Chondrocyte (in vitro differentiated cells): Measurements from ENCODE around the gene GRAMD2B. TPM values are rescaled to one million over a fixed set of nuclear protein-coding genes. Genes with fewer than 3 reads are reported as not detected.

Experiments used
- DNase-seq: peaks from one replicate; pipeline ENCODE4 v3.0.0; 2021; ENCODE audit warnings: mixed read lengths, low spot score
- H3K27ac Mint-ChIP-seq: one replicate; pipeline ENCODE4 v1.8.0; 2021; ENCODE audit warnings: mild to moderate bottlenecking, moderate library complexity, mixed read lengths; ENCODE audit not compliant: unreplicated experiment
- H3K27me3 Mint-ChIP-seq: 2 replicates; pipeline ENCODE4 v1.8.0; 2021; ENCODE audit warnings: low read depth, mixed read lengths
- H3K36me3 Mint-ChIP-seq: 2 replicates; pipeline ENCODE4 v1.8.0; 2021; ENCODE audit warnings: low read depth, mixed read lengths
- H3K4me1 Mint-ChIP-seq: 2 replicates; pipeline ENCODE4 v1.8.0; 2021; ENCODE audit warnings: low read depth, mild to moderate bottlenecking, mixed read lengths
- H3K4me3 Mint-ChIP-seq: one replicate; pipeline ENCODE4 v1.8.0; 2021; ENCODE audit warnings: mild to moderate bottlenecking, moderate library complexity, mixed read lengths; ENCODE audit not compliant: unreplicated experiment
- H3K9me3 Mint-ChIP-seq: 2 replicates; pipeline ENCODE4 v1.8.0; 2021; ENCODE audit warnings: low read depth, mixed read lengths
- total RNA-seq: library from RNA; stranded (reverse); gene quantifications from 3 replicates; pipeline ENCODE4 v1.2.1, GENCODE V29; 2021
- TF ChIP-seq, protein P1 (sequence below): fragments of 200-600 bp; sonication (generic); IDR thresholded peaks from 2 replicates; pipeline ENCODE4 v1.5.0; 2021; ENCODE audit warnings: antibody characterized with exemption, mild to moderate bottlenecking, moderate library complexity

The GRAMD2B gene
- total RNA-seq, 1 donor from 2014 or later: 72.4 TPM

DNA sequence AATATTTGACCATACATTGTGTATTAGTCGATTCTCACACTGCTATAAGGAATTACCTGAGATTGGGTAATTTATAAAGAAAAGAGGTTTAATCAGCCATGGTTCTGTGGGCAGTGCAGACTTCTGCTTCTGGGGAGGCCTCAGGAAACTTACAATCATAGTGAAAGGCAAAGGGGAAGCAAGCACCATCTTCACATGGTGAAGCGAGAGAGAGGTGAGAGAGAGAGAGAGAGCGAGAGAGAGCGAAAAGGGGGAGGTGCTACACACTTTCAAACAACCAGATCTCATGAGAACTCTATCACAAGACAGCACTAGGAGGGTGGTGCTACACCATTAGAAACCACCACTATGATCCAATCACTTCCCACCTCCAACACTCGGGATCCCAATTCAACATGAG is 4.1 kb upstream of the GRAMD2B start:
- no peak overlapping the region for H3K27ac Mint-ChIP-seq
- no peak overlapping the region for H3K4me3 Mint-ChIP-seq
- peaks cover 43% of the 10 kb centered on the region for H3K4me1 Mint-ChIP-seq
- no peak for DNase-seq
- TF ChIP-seq, protein P1, sequence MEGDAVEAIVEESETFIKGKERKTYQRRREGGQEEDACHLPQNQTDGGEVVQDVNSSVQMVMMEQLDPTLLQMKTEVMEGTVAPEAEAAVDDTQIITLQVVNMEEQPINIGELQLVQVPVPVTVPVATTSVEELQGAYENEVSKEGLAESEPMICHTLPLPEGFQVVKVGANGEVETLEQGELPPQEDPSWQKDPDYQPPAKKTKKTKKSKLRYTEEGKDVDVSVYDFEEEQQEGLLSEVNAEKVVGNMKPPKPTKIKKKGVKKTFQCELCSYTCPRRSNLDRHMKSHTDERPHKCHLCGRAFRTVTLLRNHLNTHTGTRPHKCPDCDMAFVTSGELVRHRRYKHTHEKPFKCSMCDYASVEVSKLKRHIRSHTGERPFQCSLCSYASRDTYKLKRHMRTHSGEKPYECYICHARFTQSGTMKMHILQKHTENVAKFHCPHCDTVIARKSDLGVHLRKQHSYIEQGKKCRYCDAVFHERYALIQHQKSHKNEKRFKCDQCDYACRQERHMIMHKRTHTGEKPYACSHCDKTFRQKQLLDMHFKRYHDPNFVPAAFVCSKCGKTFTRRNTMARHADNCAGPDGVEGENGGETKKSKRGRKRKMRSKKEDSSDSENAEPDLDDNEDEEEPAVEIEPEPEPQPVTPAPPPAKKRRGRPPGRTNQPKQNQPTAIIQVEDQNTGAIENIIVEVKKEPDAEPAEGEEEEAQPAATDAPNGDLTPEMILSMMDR: no peak
- H3K9me3 Mint-ChIP-seq: no peaks in the 10 kb centered on the region
- no peaks in the 10 kb centered on the region for H3K27me3 Mint-ChIP-seq
- no peaks in the 10 kb centered on the region for H3K36me3 Mint-ChIP-seq

DNA sequence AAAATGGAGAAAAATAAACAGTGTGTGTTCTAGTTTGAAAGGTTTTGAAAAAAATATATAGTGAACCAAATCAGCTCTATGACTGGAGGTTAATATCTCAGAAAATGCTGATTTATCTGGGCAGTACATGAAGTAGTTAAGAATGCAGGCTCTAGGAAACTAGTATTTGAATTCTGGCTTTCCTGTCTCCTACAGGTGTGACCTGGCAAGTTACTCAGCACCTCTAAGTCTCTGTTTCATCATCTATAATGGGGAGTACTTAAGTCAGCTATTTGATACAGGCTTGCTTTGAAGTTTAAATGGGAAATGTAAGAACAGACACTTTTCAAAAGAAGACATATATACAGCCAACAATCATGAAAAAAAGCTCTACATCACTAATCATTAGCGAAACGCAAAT is 5.2 kb downstream of the GRAMD2B start:
- peaks cover 36% of the 10 kb centered on the region for H3K36me3 Mint-ChIP-seq
- no peak overlapping the region for H3K4me3 Mint-ChIP-seq
- H3K4me1 Mint-ChIP-seq: peaks cover 87% of the 10 kb centered on the region

DNA sequence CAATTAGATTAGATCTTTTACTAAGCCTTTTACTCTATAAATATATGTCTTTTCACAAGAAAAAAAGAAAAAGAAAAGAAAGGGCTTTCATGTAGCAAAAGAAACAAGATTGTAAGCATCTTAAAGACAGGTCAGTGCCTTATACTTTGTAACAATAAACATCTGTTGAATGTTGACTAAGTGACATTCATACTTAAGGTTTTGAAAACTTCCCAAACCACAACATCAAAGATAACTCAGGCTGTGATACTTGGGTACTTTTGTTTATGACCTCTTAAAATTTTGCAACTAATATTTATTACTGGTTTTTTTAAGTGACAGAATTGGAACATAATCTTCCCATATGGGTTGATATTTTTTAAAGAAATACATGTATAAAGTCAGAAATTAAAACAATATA is 7.4 kb downstream of the GRAMD2B start:
- peaks cover 38% of the 10 kb centered on the region for H3K36me3 Mint-ChIP-seq
- H3K27ac Mint-ChIP-seq: peak overlapping the region; percentile 8
- H3K4me1 Mint-ChIP-seq: peaks cover 84% of the 10 kb centered on the region

More for the DNA sequence above, 5.2 kb downstream of the GRAMD2B start:
- Mint-ChIP-seq H3K27ac (peak overlapping the region; percentile 2), H3K9me3 (no peaks in the 10 kb centered on the region), H3K27me3 (no peaks in the 10 kb centered on the region)
- DNase-seq: no peak
- TF ChIP-seq, protein P1: no peak

DNA sequence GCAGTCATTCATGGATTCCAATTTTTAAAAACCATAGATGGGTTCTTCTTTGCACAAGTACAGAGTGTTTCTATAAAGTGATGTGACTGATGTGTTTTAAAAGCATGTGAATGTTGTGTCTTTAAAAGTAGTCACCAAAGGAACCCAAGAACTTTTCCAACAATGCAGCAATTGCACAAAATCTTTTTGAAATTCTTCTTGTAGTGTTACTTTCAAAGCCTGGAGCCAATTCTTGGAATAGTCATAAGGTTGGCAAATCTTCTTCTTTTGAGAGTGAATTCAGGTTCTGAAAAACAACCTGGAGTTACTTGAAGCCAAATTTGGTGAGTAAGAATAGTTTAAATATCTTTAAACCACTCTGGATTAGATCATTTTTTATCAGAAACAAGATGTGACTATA is 10.5 kb downstream of the GRAMD2B start:
- DNase-seq: no peak
- no peaks in the 10 kb centered on the region for H3K27me3 Mint-ChIP-seq
- H3K27ac Mint-ChIP-seq: peak overlapping the region; percentile 19
- peaks cover 72% of the 10 kb centered on the region for H3K4me1 Mint-ChIP-seq
- H3K9me3 Mint-ChIP-seq: no peaks in the 10 kb centered on the region
- TF ChIP-seq, protein P1: no peak
- H3K36me3 Mint-ChIP-seq: peaks cover 50% of the 10 kb centered on the region
- H3K4me3 Mint-ChIP-seq: no peak overlapping the region

More for the DNA sequence above, 7.4 kb downstream of the GRAMD2B start:
- Mint-ChIP-seq H3K27me3 (no peaks in the 10 kb centered on the region), H3K4me3 (no peak overlapping the region), H3K9me3 (no peaks in the 10 kb centered on the region)
- TF ChIP-seq, protein P1: no peak
- no peak for DNase-seq

DNA sequence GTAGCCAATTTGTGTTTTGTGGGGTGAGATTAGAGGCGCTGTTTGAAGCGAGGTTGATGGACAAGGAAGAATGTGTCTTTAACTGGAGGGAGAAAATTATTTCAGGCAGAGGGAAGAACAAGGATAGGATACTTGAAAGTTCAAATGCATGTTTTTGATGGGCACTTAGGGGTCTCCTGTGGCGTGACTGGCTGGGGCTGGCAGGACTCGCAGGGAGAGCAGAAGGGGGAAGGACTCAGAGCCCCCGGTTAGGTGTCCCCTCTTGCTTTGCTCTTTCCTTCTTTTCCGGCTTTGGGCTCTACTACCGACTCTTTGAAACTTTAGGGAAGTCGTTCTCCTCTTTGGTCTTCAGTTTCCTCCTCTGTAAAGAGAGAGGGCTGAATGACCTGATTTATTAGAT is 12.1 kb downstream of the GRAMD2B start:
- Mint-ChIP-seq H3K36me3 (peaks cover 44% of the 10 kb centered on the region), H3K4me3 (no peak overlapping the region), H3K27me3 (no peaks in the 10 kb centered on the region), H3K27ac (peak overlapping the region; percentile 57), H3K4me1 (peaks cover 62% of the 10 kb centered on the region), H3K9me3 (no peaks in the 10 kb centered on the region)
- DNase-seq: no peak
- TF ChIP-seq, protein P1: no peak
